ENCODE data around the gene CYB5D1.

The CYB5D1 gene

GRCh38 chr17:7887038-7887481 lies 29.3 kb downstream of the CYB5D1 start:
- DNase-seq = no peak

GRCh38 chr17:7887482-7888183 lies 29.8 kb downstream of the CYB5D1 start:
- peak; percentile 61 to 83 (median 68) for DNase-seq

GRCh38 chr17:7888184-7888920 lies 30.5 kb downstream of the CYB5D1 start, which contains the start of gene CHD3:
Gene CHD3, plus strand, starts transcription at chr17:7888789. Its CDS starts 212 bp downstream, at chr17:7889001.
- DNase-seq = peak in 2 of 4 experiments; percentile 25 to 40

- DNase-seq = no peak
These were observed 31.6 kb downstream of the CYB5D1 start for GRCh38 chr17:7889166-7889955.

- DNase-seq = no peak
These were observed 35.5 kb downstream of the CYB5D1 start for GRCh38 chr17:7893187-7893880.

- DNase-seq = no peak
These were observed 36.4 kb downstream of the CYB5D1 start for GRCh38 chr17:7894226-7894625.

GRCh38 chr17:7894866-7895265 lies 37.1 kb downstream of the CYB5D1 start:
- no peak for DNase-seq

- no peak for DNase-seq
These were observed 39.3 kb downstream of the CYB5D1 start for GRCh38 chr17:7897090-7897489.

GRCh38 chr17:7897773-7898172 lies 40.0 kb downstream of the CYB5D1 start:
- no peak for DNase-seq

- DNase-seq = no peak
These were observed 45.6 kb downstream of the CYB5D1 start for GRCh38 chr17:7903154-7904103.

GRCh38 chr17:7909089-7909488 lies 51.3 kb downstream of the CYB5D1 start:
- DNase-seq = no peak

- DNase-seq = no peak
These were observed 52.5 kb downstream of the CYB5D1 start for GRCh38 chr17:7910281-7910680.

- no peak for DNase-seq
These were observed 52.9 kb downstream of the CYB5D1 start for GRCh38 chr17:7910711-7911110.

GRCh38 chr17:7911116-7911515 lies 53.3 kb downstream of the CYB5D1 start:
- DNase-seq = no peak
